Urothelium cell line (cell line): ENCODE data around the gene ASTN2.

ENCODE experiments used
- DNase-seq: peaks from one replicate; pipeline ENCODE4 v3.0.0; 2011; ENCODE audit warnings: low spot score, mixed read lengths
- FAIRE-seq: peaks from 2 replicates; lab custom pipeline; 2011; peaks lifted over from hg19 to GRCh38; lab: Jason Lieb, UNC

The ASTN2 gene, protein sequence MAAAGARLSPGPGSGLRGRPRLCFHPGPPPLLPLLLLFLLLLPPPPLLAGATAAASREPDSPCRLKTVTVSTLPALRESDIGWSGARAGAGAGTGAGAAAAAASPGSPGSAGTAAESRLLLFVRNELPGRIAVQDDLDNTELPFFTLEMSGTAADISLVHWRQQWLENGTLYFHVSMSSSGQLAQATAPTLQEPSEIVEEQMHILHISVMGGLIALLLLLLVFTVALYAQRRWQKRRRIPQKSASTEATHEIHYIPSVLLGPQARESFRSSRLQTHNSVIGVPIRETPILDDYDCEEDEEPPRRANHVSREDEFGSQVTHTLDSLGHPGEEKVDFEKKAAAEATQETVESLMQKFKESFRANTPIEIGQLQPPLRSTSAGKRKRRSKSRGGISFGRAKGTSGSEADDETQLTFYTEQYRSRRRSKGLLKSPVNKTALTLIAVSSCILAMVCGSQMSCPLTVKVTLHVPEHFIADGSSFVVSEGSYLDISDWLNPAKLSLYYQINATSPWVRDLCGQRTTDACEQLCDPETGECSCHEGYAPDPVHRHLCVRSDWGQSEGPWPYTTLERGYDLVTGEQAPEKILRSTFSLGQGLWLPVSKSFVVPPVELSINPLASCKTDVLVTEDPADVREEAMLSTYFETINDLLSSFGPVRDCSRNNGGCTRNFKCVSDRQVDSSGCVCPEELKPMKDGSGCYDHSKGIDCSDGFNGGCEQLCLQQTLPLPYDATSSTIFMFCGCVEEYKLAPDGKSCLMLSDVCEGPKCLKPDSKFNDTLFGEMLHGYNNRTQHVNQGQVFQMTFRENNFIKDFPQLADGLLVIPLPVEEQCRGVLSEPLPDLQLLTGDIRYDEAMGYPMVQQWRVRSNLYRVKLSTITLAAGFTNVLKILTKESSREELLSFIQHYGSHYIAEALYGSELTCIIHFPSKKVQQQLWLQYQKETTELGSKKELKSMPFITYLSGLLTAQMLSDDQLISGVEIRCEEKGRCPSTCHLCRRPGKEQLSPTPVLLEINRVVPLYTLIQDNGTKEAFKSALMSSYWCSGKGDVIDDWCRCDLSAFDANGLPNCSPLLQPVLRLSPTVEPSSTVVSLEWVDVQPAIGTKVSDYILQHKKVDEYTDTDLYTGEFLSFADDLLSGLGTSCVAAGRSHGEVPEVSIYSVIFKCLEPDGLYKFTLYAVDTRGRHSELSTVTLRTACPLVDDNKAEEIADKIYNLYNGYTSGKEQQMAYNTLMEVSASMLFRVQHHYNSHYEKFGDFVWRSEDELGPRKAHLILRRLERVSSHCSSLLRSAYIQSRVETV (N-terminal part only)

DNA sequence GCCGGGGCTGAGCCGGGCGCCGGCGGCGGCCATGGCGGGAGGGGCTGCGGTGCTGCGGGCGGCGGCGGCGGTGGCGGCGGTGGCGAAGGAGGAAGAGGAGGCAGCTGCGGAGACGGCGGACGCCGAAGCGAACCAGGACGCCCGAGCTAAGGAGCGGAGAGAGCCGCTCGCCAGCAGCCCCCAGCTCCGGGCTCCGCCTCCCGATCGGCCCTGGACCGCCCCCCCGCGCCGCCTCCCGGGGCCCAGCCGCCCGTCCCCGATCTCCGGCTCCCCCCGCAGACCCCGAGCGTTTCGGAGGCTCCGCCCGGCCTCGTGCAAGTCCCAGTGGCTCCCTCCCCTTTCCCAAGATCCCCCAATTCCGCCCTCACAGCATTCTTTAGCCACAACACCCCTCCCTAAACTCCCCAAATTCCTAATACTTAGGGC is at the start of gene ASTN2:
Gene ASTN2, minus strand, starts transcription at position 152 of the 426 bp plus-strand sequence. Its CDS starts 119 bp downstream, at position 33.
- no peak for FAIRE-seq
- DNase-seq: peak; percentile 75

DNA sequence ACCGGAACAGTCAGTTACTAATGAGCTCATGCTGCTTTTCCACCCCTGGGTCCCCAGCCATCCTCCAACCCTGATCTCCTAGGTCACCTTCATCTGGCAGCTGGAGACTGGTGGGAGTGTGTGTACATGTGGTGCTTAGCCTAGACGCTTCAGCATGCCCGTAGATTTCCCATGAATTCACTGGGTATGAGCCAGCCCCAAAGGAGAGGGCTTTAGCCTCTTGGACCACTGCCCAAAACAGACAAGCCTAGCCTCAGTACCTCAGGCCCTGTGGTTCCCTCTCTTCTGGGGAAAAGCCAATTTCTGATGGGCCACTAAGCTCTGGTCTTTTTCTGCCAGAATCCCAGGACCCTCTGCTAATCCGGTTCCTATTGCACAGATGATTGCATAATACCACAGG is 48.0 kb upstream of the ASTN2 start:
- no peak for DNase-seq

DNA sequence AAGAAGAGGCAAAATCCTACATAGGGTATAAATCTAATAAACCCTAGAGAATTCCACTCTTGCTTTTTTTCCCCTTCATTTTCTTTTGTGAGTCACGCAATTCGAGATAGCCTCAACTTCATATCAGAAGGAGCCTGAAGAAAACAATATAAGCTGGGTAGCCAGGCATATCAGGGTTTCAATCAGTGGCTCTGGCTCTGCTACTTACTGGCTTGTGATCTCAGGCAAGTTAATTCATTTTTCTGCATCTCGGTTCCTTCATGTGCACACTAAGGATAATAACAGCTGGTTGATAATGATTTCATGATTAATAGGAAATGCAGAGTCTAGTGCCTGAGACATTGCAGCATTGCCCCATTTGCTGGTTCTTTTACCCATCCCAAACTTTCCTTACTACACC is 46.5 kb upstream of the ASTN2 start:
- DNase-seq (no peak), FAIRE-seq (no peak)

More for the DNA sequence above, 48.0 kb upstream of the ASTN2 start:
- no peak for FAIRE-seq

DNA sequence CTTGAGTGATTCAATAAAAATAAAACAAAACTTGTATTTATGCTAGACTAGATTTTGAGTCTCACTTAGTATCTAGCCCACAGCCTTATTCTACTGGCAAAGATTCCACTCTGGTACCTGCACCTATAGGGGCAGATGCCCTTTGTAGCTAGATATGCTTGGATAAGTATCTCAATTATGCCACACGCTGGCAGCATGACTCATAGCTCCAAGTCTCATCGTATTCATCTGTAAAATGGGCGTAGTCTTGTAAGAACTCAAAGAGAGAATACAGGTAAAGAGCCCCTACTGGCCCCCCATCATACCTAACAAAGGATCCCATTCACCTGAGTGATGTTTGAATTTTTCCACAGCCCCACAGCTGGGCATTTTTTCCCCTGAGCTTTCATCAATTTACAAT is 45.9 kb upstream of the ASTN2 start:
- DNase-seq (no peak), FAIRE-seq (no peak)

DNA sequence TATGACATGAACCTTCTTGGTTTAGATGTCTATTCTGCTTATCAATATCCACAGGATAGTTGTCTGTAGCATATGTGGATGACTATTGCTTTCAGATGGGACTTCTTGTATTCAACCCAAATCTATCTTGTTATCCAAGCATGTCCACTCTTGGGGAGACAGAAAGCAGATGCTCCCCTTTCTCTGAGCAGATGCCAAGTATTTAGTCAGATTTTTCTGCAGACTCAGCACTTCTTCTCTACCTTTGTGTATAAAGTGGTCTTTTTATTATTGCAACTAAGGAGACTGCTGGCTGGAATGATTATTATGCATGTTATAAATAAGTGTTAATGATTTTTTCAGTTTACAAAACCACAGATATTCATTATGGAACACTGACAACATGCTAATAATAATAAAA is 45.1 kb upstream of the ASTN2 start:
- DNase-seq (no peak), FAIRE-seq (no peak)

DNA sequence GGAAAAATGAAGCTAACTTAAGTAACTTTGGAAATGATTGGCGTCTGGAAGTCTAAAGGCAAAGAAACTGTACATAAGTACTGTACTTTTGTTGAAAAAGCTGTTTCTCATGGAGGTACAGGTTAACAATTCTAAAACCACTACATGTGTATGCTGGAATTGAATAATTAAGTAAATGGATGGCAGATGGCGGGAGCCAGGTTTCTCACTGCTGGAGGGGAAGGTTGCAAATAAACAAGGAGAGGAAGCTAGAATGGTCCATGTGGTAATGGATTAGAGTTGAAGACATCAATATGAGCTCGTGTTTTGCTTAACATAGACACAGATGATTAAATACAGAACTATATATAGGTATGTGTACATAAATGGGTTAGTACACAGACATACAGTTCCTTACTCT is 43.2 kb upstream of the ASTN2 start:
- no peak for DNase-seq
- FAIRE-seq: no peak

DNA sequence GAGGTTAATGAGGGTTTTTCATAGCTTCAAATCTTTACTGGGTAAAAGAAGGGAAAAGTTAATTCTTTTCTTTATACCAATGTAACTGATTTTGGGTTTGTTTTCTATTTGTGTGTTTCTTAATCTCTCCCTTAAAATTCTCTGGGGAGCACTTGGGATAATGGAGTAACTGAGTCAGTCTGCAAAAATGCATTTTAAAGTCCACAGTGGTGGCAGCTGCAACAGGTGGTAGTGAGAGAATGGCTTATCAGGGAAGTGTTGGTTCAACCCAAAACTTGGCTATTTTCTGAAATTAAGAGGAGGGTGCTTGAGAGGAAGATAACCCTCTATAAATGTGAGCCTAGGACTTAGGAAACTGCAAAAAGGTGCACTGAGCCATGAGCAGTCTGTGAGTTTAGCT is 39.9 kb upstream of the ASTN2 start:
- DNase-seq: no peak
- no peak for FAIRE-seq

DNA sequence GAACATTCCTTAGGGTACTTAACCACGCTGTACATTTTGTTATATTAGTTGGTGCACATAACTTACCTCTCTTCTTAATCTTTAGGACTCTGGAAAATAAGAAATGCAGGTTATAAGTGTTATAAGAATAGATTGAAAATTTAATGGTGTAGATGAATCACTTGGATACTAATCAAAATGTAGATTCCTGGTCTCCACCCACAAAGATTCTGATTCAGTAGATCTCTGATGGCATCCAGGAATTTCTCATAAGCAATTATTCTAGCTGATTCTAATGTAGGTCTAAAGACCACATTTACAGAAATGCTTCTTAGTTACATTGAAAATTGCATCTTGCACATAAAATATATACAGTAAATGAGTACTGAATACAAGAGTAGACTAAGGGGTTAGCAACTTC is 38.9 kb upstream of the ASTN2 start:
- DNase-seq (no peak), FAIRE-seq (no peak)

DNA sequence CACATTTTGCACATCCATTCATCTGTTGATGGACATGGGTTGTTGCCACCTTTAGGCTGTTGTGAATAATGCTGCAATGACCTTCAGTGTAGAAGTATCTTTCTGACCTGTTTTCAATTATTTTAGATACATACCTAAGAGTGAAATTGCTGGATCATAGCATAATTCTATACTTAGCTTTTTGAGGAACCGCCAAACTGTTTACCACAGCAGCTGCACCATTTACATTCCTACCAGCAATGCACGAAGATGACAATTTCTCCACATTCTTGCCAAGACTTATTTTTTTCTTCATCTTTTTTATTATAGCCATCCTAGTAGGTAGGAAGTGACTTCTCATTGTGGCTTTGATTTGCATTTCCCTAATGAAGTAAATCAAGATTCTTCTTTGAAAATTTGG is 36.5 kb upstream of the ASTN2 start:
- no peak for FAIRE-seq

DNA sequence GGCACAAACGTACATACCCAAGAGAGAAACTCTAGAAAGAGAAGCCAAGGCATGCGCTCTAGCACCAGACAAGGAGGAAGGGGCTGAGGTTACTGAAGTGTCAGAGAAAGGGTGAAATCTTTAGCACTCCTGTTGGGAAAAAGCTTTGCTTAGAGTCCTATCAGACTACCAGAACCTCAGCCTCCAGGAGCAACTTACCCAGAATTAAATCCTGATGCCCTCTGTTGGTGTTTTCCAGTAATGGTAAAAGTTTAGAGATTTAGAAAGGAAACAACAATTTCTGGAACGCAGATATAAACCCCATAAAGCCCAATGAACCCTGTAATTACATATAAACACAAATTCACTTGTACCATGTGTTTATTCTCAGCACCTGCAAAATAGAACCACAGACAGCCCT is 33.2 kb upstream of the ASTN2 start:
- DNase-seq (peak; percentile 10), FAIRE-seq (no peak)

More for the DNA sequence above, 36.5 kb upstream of the ASTN2 start:
- no peak for DNase-seq

DNA sequence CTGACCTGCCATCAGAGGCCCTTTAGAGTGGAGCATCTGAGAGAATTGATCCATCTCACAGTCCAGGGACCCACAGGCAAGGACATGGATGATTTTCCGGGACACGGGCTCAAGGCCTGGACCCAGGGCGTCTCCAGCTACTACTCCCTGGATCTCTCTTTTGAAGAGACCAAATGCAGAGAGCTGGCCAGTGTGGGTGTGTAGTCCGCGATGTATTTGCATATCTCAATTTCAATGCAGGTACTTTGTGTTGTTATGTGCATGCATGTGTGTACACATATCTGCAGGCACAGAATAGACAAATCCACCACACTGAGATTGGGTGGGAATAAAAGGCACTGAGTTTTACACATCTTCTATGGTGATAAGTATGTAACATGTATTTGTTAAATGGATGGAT is 30.8 kb upstream of the ASTN2 start:
- FAIRE-seq (no peak), DNase-seq (no peak)

DNA sequence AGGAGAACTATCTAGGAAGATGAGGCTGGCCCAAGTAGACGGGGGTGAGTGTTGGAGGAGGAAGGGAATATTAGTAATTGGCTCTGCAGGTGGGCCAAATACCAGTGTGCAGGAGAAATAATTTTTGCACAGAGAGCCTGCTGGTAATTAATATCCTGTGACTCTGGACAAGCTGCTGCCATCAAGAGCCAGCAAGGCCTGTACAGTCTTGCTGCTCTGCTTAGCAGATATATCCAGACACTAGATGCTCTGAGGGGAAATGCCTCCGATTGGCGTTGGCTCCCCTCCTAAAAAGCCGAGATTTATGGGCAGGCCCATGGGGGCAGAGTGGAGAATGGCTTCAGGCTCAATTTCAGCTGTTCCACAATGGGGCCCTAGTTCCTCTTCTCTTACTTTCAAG is 29.6 kb upstream of the ASTN2 start:
- FAIRE-seq (no peak), DNase-seq (no peak)

DNA sequence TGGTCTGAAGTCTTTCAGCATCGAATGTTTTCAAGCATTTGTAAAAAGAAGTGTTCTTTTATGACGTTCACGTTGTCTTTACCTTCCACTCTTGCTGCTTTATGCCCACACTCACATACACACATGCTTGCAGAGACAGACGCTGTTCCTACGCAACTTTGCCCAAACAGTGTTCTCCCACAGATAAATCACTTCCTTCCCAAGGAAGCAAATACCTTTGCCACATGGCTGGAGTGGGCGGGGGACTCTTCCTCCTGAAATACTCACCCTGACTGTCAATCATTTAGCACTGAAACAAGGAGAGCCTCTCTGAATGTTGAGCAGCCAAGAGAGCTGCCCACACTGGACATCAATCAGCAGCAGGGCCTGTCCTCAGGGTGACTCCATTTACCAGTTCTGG is 22.4 kb upstream of the ASTN2 start:
- no peak for DNase-seq
- no peak for FAIRE-seq

DNA sequence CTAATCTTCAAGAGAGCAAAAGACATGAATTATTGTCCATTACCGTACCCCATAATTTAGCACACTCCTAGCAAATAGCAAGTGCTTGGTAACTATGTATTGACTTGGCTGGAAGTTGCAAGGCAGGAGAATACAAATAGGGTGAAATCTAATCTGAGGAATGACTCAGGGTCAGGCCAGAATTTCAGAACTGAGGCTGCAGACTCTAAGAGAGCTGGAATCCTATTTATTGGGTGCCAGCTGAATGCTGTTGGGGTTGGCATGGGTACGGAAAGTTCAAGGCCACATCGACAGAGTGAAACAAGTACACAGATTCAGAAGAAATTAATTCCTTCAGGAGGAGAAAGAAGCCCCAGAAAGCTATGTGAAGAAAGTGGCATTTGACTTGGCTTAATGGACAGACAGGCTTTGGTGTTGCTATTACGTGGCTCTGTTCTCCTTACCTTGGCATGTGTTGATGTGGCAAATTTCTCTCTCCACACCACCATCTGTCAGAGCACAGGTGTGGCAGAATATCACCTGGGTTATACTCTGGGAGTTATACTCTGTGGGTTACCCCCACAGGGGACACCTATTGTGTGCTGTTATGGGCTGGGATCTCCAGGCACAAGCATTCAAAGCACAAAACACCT is 20.9 kb upstream of the ASTN2 start:
- no peak for FAIRE-seq
- no peak for DNase-seq

DNA sequence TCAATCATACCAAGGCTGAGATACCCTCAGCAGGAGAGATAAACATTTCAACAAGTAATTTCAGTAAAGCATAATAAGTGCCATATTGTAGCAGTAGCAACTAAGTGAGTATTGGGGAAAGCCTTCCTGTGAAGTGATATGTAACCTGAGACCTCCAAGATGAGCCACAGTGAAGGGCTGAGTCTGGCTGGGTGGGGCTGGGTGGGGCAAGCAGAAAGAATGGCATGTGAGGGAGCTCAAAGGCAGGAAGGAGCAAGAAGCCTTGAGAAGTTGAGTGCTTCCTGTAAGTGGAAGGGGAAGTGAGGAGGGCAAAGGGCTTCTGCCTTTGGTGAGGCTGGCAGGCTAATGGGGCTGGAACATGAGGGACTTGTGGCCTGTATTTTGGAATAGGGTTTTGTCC is 19.7 kb upstream of the ASTN2 start:
- peak; percentile 41 for DNase-seq
- FAIRE-seq: no peak

DNA sequence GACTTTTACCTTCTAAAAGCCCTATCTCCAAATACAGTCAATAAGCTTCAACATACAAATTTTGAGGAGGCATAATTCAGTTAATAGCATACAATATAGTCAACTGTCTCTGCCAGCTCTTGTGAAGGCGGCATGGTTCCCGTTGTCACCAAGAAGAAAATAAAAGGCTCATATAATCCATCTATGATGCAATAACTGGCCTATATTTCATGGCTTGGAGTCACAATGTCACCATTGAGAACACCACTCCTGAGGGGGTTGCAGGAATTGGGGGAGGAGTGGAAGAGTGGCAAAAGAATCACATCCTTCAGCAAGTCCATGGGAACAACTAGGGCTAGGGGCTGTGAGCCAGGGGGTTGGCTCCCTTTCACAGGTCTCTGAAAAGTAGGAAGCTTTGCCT is 16.0 kb upstream of the ASTN2 start:
- FAIRE-seq: no peak
- DNase-seq: no peak

DNA sequence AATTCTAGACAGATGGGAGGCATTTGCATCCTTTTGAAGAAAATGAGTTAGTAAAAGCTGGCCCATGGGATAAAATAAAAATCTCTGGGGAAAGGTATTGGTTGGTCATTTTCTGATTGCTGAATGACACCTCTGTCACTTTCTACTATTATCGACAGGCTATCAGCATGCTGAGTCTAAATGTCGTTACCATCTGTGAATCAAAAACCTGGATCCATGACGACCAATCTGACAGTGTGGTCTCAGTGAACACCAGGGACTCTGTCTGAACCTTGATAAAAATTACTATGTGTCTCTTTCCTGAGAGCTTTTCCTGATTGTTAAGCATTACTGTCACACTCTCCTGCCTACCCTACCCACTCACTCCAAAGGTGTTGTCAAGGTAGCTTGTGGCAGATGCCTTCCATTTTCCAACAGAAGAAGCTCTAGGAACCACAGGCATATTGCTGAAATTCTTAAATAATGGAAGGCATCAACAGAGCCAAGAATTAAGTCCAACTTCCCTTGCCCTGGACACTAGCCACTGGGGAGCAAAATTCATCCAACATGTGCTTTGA is 12.6 kb upstream of the ASTN2 start:
- FAIRE-seq: no peak
- no peak for DNase-seq

DNA sequence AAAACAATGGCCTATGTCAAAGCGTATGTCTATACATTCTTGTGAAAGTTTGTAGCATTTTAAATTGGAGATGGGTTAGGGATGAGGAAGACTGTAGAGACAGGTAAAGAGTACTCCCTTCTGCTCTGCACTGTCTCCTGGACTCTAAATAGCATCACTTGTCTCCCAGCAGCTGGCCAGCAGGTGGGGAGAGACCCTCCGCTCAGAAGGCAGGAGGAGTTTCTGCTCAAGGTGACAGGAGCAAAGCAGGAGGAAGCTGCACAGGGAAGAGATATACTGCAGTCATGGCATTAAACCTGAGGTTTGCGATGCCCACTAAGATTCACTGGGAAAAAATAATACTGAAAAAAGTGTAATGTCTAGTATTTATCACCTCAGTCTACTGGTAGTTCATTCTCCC is 10.7 kb upstream of the ASTN2 start:
- FAIRE-seq: no peak

DNA sequence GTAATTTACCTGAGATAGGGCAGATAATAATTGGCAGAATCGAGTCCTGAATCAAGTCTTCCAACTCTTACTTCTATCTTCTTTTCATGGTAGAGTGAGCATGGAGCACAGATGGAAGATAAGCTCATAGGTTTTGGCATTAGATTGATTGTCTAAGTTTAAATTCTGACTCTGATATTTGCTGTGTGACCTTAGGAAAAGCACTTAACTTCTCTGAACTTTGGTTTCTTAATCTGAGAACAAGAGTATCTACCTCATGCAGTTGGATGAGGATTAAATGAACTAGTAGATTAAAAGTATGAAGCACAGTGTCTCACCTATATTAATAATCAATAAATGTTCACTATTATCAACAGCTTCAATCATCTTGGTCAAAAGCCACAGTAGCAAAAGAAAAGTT is 9.4 kb upstream of the ASTN2 start:
- DNase-seq (no peak), FAIRE-seq (no peak)

More for the DNA sequence above, 10.7 kb upstream of the ASTN2 start:
- no peak for DNase-seq

DNA sequence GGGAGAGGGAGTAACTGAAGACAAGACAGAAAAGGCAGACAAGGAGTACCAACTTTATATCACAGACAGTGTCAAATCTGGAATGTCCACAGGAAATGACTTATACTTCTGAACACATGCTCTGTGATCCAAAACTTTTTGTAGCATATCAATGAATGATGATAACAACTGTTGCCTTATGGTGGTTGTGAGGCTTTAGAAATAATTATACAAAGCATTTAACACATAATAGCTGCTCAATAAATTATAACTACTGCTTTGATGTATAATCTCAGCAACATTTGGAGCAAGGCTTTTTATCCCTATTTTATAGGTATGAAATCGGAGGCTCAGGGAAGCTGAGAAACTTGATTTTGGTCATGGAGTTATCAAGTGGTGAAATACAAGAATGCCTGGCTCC is 3.3 kb upstream of the ASTN2 start:
- FAIRE-seq (no peak), DNase-seq (no peak)
